Measurements from ENCODE around the gene BMPR1B. TPM values are rescaled to one million over a fixed set of nuclear protein-coding genes. Genes with fewer than 3 reads are reported as not detected.

The BMPR1B gene
- total RNA-seq, 2 experiments from 2014 or later = not detected

DNA sequence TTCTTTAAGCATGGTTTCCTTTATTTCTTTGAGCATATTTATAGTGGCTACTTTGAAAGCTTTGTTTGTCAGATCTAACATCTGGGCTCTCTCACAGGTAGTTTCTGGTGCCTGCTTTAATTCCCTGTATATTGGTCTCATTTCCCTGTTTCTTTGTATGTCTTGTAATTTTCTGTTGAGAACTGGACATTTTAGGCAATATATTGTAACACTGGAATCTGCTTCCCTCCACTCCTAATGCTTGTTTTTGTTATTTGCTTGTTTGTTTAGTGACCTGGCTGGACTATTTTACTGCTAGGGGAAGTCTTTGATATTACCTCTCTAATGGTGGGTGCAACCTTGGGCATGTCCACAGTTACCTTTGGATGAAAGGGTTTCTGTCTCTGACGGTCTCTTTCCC lies 25.0 kb downstream of the BMPR1B start:
- CTCF ChIA-PET = no interaction called here
- no peaks in the 10 kb centered on the region for H3K27me3 Mint-ChIP-seq
- ATAC-seq (ENCODE audit: poor library complexity) = no peak
- no peaks in the 10 kb centered on the region for H3K36me3 ChIP-seq (ENCODE audit: insufficient read depth, low read length)
- intact Hi-C loops (cut with DNase I, micrococcal nuclease) = no loop called here
- DNase-seq = no peak
- H3K4me3 Mint-ChIP-seq = no peak overlapping the region
- POLR2A ChIA-PET = no interaction called here
- H3K27me3 ChIP-seq (ENCODE audit: control insufficient read depth in 1 of 2, insufficient read depth in 2 of 2, low read length in 2 of 2) = no peaks in the 10 kb centered on the region
- H3K4me1 Mint-ChIP-seq (ENCODE audit: low read depth) = no peaks in the 10 kb centered on the region
- no peaks in the 10 kb centered on the region for H3K4me1 ChIP-seq (ENCODE audit: insufficient read depth, low read length)
- H3K36me3 Mint-ChIP-seq (ENCODE audit: low read depth) = no peaks in the 10 kb centered on the region
- H3K27ac ChIP-seq (ENCODE audit: low read depth in 1 of 2, low read length in 2 of 2) = no peak overlapping the region
- TF ChIP-seq, protein P1, sequence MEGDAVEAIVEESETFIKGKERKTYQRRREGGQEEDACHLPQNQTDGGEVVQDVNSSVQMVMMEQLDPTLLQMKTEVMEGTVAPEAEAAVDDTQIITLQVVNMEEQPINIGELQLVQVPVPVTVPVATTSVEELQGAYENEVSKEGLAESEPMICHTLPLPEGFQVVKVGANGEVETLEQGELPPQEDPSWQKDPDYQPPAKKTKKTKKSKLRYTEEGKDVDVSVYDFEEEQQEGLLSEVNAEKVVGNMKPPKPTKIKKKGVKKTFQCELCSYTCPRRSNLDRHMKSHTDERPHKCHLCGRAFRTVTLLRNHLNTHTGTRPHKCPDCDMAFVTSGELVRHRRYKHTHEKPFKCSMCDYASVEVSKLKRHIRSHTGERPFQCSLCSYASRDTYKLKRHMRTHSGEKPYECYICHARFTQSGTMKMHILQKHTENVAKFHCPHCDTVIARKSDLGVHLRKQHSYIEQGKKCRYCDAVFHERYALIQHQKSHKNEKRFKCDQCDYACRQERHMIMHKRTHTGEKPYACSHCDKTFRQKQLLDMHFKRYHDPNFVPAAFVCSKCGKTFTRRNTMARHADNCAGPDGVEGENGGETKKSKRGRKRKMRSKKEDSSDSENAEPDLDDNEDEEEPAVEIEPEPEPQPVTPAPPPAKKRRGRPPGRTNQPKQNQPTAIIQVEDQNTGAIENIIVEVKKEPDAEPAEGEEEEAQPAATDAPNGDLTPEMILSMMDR (IDR thresholded peaks at IDR 0.05) = no peak
- H3K9me3 Mint-ChIP-seq = peaks cover 18% of the 10 kb centered on the region
- H3K4me3 ChIP-seq (ENCODE audit: low read length) = no peak overlapping the region
- H3K9me3 ChIP-seq (ENCODE audit: control insufficient read depth in 1 of 2, insufficient read depth in 1 of 2, low read length in 2 of 2) = peaks cover 4 to 12% of the 10 kb centered on the region in 2 experiments
- no peak overlapping the region for H3K27ac Mint-ChIP-seq

DNA sequence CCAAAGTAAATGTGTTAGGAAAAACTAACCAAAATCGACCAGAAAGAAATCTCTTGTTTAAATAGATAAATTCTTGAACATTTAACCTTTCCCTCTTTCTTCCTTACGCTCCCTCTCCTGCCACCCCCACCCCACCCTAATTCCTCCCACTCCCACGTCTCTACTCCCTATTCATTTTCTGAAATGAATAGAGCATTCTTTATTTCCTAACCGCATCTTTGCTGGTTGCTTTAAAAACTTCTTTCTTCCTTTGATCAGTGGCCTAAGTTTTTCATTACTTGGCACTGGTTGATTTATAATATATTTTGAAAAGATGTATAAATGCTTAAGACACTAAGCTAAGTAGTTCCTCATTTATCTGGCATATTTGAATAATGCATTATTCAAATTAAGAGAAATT lies 33.9 kb downstream of the BMPR1B start:
- CTCF ChIA-PET = no interaction called here
- Mint-ChIP-seq H3K4me3 (no peak overlapping the region), H3K4me1 (ENCODE audit: low read depth) (no peaks in the 10 kb centered on the region), H3K27me3 (no peaks in the 10 kb centered on the region), H3K36me3 (ENCODE audit: low read depth) (no peaks in the 10 kb centered on the region), H3K27ac (no peak overlapping the region), H3K9me3 (peaks cover under 1% of the 10 kb centered on the region)
- Histone ChIP-seq H3K27me3 (ENCODE audit: control insufficient read depth in 1 of 2, insufficient read depth in 2 of 2, low read length in 2 of 2) (no peaks in the 10 kb centered on the region), H3K4me3 (ENCODE audit: low read length) (no peak overlapping the region), H3K9me3 (ENCODE audit: control insufficient read depth in 1 of 2, insufficient read depth in 1 of 2, low read length in 2 of 2) (no peaks in the 10 kb centered on the region), H3K36me3 (ENCODE audit: insufficient read depth, low read length) (no peaks in the 10 kb centered on the region), H3K4me1 (ENCODE audit: insufficient read depth, low read length) (no peaks in the 10 kb centered on the region), H3K27ac (ENCODE audit: low read depth in 1 of 2, low read length in 2 of 2) (no peak overlapping the region)
- ATAC-seq (ENCODE audit: poor library complexity) = no peak
- intact Hi-C loops (cut with DNase I, micrococcal nuclease) = no loop called here
- POLR2A ChIA-PET = no interaction called here
- TF ChIP-seq, protein P1 (IDR thresholded peaks at IDR 0.05) = no peak
- DNase-seq = no peak

DNA sequence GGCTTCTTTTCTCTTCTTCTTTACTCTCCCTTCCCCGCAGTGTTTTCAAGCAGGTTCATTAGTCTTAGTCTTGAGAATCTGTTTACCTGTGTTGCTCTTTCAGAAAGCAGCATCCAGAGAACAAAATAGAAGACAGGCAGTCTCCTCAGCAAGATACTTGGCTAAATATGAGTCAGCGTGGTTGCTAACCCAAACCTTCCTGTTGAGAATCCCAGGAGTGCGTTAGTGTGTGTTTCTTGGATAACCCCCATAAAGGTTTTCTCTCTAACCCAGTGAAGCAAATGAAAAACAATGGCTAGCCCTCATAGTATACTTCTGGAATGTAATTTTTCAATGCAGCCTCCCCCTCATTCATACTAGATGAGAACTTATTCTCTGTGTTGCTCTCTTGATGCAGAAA lies 41.1 kb downstream of the BMPR1B start:
- ChIA-PET CTCF (no interaction called here), POLR2A (no interaction called here)
- Mint-ChIP-seq H3K27ac (no peak overlapping the region), H3K4me3 (no peak overlapping the region), H3K4me1 (ENCODE audit: low read depth) (no peaks in the 10 kb centered on the region), H3K27me3 (no peaks in the 10 kb centered on the region), H3K36me3 (ENCODE audit: low read depth) (no peaks in the 10 kb centered on the region), H3K9me3 (peaks cover 2% of the 10 kb centered on the region)
- DNase-seq (no peak), ATAC-seq (ENCODE audit: poor library complexity) (no peak)
- Histone ChIP-seq H3K27me3 (ENCODE audit: control insufficient read depth in 1 of 2, insufficient read depth in 2 of 2, low read length in 2 of 2) (no peaks in the 10 kb centered on the region), H3K27ac (ENCODE audit: low read depth in 1 of 2, low read length in 2 of 2) (no peak overlapping the region), H3K4me3 (ENCODE audit: low read length) (no peak overlapping the region), H3K36me3 (ENCODE audit: insufficient read depth, low read length) (no peaks in the 10 kb centered on the region), H3K4me1 (ENCODE audit: insufficient read depth, low read length) (no peaks in the 10 kb centered on the region), H3K9me3 (ENCODE audit: control insufficient read depth in 1 of 2, insufficient read depth in 1 of 2, low read length in 2 of 2) (no peaks in the 10 kb centered on the region)
- TF ChIP-seq, protein P1 (IDR thresholded peaks at IDR 0.05) = no peak
- intact Hi-C loops (cut with DNase I, micrococcal nuclease) = no loop called here
